GM19463 (cell line): ENCODE results near the gene G6PD.

Source experiments
- ATAC-seq: cut with Tn5 transposase; IDR thresholded peaks from one replicate; pipeline ENCODE4 v1.9.1; 2021; ENCODE audit warnings: mild to moderate bottlenecking, moderate library complexity; ENCODE audit not compliant: unreplicated experiment

Gene G6PD

DNA sequence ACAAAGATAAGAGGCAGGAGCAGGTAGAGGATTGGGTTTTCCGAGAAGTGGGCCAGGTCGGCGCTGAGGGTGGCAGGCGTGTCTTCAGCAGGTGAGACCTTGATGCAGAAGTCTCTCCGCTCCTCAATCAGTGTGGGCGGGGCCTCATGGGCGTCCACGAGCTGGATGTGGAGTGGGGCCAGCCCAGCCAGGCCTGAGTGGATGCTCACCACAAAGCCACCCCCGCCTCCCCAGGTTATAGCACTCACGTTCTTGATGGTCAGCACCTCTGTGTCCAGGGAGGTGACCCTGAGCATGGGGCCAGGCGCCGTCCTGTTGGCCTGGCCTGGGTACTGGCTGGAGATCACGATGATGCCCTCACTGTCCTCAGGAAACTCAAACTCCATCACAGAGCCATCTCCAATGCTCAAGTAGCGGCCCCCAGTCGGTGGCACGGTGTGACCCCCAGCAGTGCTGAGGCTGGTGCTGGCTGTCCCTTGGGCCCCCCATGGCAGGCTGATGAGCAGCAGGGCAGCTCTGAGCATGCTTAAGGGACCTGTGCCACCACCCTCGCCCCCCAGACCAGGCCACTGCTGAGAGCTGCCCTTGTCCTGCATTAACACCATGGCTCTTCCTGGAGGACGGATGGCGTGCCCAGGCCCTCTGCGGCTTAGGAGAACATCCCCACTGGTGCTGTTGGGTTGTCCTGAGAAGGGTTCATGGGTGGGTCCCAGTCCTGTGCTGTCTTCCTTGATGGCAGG lies 58.1 kb downstream of the G6PD start:
- no peak for ATAC-seq

DNA sequence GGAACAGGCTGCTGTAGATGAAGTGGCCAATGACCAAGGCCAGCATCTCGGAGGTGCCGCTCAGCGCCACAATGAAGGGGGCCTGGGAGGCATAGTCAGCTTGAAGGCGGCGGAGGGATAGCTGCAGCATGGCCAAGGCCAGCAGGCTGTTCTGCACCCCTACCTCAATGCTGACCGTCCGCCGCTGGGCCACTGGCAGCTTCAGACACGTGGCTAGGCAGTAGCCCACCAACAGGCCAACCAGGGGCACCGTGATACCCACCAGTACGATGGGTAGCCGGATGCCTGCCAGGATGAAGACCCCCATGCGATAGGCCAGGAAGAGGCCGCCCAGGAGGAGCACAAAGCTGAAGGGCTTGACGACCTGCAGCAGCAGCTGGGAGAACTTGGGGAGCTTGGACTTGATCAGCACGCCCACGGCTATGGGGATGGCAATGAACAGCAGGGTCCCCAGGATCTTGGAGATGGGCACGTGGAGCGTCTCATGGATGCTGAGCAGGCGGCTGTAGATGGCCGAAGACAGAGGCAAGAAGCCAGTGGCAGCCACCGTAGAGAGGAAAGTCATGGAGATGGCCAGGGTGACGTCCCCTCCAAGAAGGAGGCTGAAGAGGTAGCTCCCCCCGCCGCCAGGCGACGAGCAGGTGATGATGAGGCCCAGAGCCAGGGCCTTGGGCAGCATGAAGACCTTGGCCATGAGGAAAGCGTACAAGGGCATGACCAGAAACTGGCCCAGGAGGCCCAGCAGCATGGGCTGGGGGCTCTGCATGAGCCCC lies 58.9 kb downstream of the G6PD start:
- ATAC-seq: no peak

DNA sequence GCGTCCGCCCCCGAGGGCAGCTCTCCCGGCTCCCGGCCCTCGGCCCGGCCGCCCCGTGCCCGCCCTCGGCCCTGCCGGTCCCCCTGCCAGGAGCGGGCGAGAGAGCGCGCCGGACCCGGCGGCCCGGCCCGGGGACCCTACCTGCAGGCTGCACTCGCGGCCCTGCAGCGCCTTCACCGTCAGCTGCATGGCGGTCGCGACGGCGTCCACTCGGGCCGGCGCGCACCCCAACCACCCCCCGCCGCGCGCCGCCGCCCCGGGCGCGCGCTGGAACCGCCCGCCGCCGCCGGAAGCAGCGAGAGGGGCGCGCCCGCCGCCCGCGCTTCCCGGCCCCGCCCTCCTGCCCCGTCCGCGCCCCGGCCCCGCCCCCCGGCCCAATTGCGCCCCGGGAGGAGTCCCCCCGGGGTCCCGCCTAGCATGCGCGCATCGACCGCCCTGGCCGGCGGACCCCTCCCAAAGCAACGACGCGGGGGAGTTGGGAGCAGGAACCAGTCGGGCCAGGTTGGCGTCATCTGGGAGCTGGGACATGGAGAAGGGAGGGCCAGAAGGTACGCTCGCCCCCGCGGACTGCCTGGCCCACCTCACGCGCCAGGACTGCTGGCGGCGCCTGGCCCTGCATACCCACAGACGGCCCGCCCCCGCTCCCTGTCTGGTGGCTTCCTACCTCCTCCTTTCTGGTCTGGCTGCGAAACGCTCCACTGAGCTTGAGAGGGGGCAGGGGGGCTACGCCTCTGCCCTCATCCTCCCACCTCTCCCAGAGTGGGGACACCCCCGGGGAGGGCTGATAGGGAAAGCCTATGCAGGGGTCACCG lies 60.0 kb downstream of the G6PD start, which contains the start of gene UBL4A:
Gene UBL4A (minus strand): TSS at position 220 of the 812 bp plus-strand sequence. CDS start 31 bp downstream, at position 189.
- ATAC-seq: peak; percentile 23

DNA sequence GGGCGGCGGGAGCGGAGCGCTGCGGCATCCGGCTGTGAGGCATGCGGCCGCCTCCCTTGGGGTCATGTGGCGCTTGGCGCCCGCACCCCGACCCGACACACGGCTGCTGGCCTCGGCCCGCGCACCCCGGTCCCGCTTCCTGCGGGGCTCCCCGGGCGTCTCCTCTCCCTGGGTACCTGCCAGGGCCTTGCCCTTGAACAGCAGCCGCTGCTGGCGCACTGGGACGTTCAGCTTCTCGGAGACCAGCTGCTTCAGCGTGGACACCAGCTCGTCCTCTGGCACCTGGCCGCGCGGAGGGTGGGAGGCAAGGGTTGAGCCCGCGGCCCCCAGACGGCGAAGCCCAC lies 60.6 kb downstream of the G6PD start:
- ATAC-seq: no peak

DNA sequence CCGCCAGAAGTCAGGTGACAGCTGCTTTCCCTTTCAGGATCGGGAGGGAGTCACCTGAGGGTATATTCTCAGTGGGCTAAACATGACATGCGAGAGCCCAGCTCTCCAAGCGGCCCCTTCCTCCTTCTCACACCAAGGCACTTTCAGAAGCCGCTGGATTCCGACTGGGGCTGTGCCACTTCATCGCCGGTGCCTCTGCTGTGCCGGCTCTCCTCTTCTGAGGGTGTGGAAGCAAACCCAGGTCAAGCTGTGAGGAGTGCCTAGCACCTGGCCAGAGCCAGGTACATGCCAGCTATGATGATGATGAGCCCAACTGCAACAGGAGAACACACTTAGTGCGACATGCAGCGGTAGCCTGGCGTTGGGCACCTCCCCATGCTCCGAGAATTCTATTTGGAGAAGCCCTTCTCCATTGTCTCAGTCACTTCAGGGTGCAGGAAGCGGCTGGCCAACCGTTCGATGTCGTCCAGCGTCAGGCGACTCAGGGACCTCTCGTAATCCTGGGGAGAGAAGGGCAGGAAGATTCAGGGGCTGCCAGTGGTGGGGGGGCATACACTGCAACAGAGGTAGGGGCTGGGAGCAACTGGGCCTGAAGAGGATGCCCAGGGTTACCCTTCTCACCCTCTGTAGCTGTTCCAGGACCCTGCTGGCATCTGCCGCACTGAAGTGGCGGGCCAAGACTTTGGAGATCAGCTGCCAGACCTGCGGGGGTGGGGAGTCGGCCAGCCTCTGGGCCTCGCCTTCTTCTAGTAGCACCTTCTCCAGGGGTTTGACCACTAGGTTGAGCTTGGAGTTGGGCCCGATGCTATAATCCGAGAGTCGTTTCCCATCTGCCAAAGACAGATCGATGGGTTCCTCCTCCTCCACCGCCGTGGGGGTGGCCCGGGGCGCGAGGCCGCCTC lies 61.2 kb downstream of the G6PD start:
- ATAC-seq: no peak

DNA sequence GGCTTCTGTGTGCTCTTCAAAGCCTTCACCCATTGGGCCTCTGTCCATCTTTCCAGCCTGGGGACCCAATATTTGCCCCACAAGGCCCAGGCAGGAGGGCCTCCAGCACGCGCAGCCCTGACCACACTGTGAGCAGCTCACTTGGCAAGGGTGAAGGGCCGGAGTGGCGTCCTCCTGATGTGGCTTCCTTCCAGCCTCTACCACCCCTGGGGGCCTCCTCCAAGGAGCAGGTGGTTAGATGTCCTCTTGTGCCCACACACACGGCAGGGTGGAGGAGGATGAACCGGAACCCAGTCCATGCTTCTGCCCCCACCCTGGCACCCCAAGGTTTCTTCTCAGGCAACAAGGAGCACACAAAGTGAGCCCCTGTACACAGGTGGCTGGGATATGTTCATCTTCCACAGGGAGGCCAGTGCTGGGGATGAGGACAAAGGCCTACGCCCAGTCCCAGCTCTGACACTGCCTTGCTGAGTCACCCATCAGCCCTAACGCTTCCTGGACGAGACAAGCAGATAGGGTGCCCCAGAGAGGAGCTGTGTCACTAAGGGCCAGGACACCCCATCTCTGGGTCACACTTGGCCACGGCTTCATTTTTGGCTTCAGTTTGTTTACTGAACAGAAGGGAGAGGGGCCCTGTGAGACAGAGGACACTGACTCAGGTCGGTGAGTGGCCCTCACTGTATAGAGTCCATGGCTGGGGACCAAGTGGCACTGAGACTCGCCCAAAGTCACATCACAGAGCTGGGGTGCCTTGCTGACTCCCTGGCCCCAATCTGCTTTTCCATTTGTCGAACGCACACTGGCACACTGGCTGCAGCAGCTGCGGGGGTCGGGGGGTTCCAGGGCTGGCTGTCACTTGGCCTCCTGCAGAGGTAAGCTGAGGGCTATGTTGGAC lies 62.1 kb downstream of the G6PD start:
- no peak for ATAC-seq

DNA sequence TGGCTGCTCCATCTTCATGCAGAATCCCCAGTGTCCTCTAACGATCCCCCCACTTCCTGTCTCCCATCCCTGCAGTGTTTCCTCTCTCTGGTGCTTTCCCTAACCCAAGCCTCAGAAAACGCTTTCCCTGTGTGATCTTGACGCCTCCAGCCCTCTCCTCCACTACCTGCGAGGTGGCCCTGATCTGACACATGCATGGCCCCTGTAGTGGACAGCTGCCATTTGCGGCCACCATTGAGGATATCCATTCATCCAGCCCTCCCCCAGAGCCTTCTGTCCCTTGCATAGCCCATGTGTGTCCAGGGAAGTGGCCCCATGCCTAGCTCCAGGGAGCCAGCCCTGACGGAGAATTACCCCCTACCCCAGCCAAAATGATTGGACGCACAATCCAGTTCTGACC lies 63.3 kb downstream of the G6PD start:
- no peak for ATAC-seq

DNA sequence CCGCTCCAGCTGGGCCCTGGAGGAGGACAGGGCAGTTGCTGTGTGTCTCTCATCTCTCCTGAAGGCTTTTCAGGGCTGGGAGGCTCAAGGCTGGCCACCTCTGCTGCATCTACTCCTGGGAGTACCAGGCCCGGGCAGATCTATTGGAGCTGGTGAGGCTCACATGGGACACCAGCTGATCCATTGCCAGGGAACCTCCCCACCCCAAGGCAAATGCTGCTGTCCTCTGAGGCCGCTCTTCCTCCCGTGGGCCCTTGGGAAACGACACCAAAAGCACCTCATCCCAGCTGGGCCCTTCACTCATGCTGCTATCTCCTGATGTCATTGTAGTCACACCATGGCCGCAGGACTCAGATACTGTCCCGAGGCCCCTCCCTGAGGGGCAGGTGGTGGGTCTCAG lies 63.9 kb downstream of the G6PD start:
- no peak for ATAC-seq

DNA sequence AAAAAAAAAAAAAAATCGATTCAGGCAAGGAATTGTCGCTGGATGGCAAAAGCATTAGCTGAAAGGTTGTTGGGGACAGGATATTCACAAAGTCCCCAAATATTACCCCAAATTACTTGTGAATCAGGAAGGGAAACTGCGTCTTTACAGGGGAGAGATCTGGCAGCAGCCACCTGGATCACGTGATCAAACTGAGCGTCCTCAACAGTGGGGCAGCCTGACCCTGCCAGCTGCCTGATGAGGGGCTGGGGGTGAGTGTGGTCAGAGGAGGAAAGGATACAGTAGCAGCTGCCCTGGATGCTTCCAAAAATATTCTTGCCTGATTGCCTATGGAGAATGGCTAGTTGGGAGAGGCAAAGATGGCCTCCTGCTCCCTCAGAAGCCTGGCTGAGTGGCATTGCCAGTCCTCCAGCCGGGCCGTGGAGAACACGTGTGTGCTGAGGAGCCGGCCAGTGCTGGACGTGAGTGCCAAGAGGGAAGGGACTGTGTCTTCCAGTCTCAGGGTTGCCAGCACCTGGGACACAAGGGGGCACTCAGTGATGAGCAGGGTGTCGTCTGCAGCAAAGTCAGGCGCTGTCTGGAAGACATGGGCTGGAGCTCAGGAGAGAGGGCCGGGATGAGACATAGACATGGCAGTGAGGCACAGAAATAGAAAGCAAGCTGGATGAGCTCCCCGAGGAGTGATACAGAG lies 64.6 kb downstream of the G6PD start:
- ATAC-seq: no peak
